K562 (cell line): ENCODE data around the gene DPYSL3.

Experiments used
- JUN ChIP-seq, 2 experiments: sonication (generic) in 1 of 2; formaldehyde crosslinking in 1 of 2; IDR thresholded peaks; 2 replicates each; pipeline versions ENCODE4 v1.6.1 to v1.8.0; 2012 to 2022; ENCODE audit warnings: borderline replicate concordance in 2 of 2, mild to moderate bottlenecking in 2 of 2, improper control_type of control experiment in 1 of 2, low read depth in 1 of 2, low read length in 1 of 2, missing genetic modification reagents in 1 of 2
- KAT7 ChIP-seq: sonication (generic); formaldehyde crosslinking; IDR thresholded peaks from 2 replicates; pipeline ENCODE4 v1.8.0; 2022; ENCODE audit warnings: missing genetic modification reagents, mild to moderate bottlenecking, borderline replicate concordance
- NFE2 ChIP-seq: IDR thresholded peaks from 2 replicates; pipeline ENCODE4 v1.6.1; 2014; ENCODE audit warnings: antibody characterized with exemption, low read depth
- TCF7L2 ChIP-seq: fragments of 150-350 bp; IDR thresholded peaks from 2 replicates; pipeline ENCODE4 v1.6.1; 2016; ENCODE audit warnings: low read depth, mild to moderate bottlenecking, low read length, moderate library complexity
- TRIM25 ChIP-seq: fragments of 450-650 bp; IDR thresholded peaks from 2 replicates; pipeline ENCODE4 v1.7.0; 2016; ENCODE audit warnings: borderline replicate concordance
- TRIM28 ChIP-seq: fragments of 450-650 bp; IDR thresholded peaks from 2 replicates; pipeline ENCODE4 v1.6.1; 2017
- USF1 ChIP-seq: sonication (generic); formaldehyde crosslinking; IDR thresholded peaks from 2 replicates; pipeline ENCODE4 v1.9.0; 2022; ENCODE audit warnings: mild to moderate bottlenecking, missing genetic modification reagents

- no peak for TF ChIP-seq NFE2
- TF ChIP-seq KAT7 (CRISPR knock-in tag), result no peak
- TF ChIP-seq TRIM28, result no peak
- TF ChIP-seq USF1 (CRISPR knock-in tag), result no peak
- no peak for TF ChIP-seq JUN (IDR thresholded peaks at IDR 0.05; ENCODE audit: borderline replicate concordance, low read depth, low read length)
- no peak for TF ChIP-seq JUN (CRISPR knock-in tag; IDR thresholded peaks at IDR 0.05; ENCODE audit: borderline replicate concordance)
- no peak for TF ChIP-seq TRIM25
- no peak for TF ChIP-seq TCF7L2
These were observed 54.7 kb downstream of the DPYSL3 start for GRCh38 chr5:147454996-147455677.
